ENCODE data around the gene TSEN54.

GRCh38 chr17:75517297-75517865, 1.1 kb downstream of the TSEN54 start:
- no peak for TF ChIP-seq POLR2AphosphoS5 (IDR thresholded peaks at IDR 0.05; ENCODE audit: low read depth, low read length)
- TF ChIP-seq CTCF (IDR thresholded peaks at IDR 0.05): no peak

Data from Panc1 (cell line).